Measurements from ENCODE around the gene C19orf18. TPM values are rescaled to one million over a fixed set of nuclear protein-coding genes. Genes with fewer than 3 reads are reported as not detected.

Gene C19orf18
- total and polyA plus RNA-seq, 2 of the 4 experiments (the other 2 are of a cell fraction) = 0.15 TPM; not detected in 1

DNA sequence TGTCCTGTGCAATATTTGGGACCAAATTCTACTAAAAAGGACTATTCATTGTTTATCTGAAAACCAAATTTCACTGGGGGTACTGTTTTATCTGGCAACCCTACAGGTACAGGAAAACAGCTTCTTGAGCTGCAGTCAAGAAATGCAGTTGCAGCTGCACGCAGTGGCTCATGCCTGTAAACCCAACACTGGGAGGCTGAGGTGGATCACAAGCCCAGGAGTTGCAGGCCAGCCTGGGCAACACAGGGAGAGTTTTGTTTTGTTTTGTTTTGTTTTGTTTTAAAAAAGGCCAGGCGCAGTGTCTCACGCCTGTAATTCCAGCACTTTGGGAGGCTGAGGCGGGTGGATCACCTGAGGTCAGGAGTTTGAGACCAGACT lies 47.9 kb upstream of the C19orf18 start:
- H3K36me3 ChIP-seq (ENCODE audit: control insufficient read depth, insufficient read depth, low read length) = no peaks in the 10 kb centered on the region
- H2AK5ac ChIP-seq (ENCODE audit: low read depth, low read length) = no peak overlapping the region
- no peak overlapping the region for H3K27ac ChIP-seq (ENCODE audit: insufficient read depth, low read length)
- no peak overlapping the region for H3K4me3 ChIP-seq (ENCODE audit: insufficient read depth, low read depth, low read length)
- H2BK20ac ChIP-seq (ENCODE audit: low read depth, low read length) = no peak overlapping the region
- no peak overlapping the region for H2AK9ac ChIP-seq (replicated peaks; ENCODE audit: low read depth, low read length, poor library complexity)
- H4K8ac ChIP-seq (ENCODE audit: low read depth in 2 of 2, low read length in 2 of 2) = no peak overlapping the region
- in situ Hi-C loops (cut with MboI; ENCODE audit: low sequenced_read_pairs) = no loop called here
- H3K14ac ChIP-seq (replicated peaks; ENCODE audit: low read depth, low read length) = no peak overlapping the region
- no peak overlapping the region for H3K56ac ChIP-seq (ENCODE audit: extremely low read depth, insufficient read depth, low read length)
- ChIA-PET CTCF (no interaction called here), POLR2A (ENCODE audit: unreplicated experiment) (no interaction called here)
- no peak overlapping the region for H3K9ac ChIP-seq (ENCODE audit: low read depth, low read length)
- ATAC-seq (ENCODE audit: low read depth) (no peak), DNase-seq (no peak)
- no peak overlapping the region for H3K4me2 ChIP-seq (ENCODE audit: low read depth, low read length)
- H4K20me1 ChIP-seq (ENCODE audit: insufficient read depth, low read length) = no peaks in the 10 kb centered on the region
- H3K79me1 ChIP-seq (ENCODE audit: low read depth in 1 of 2, low read length in 2 of 2) = no peaks in the 10 kb centered on the region
- no peak overlapping the region for H3K23ac ChIP-seq (ENCODE audit: low read depth, low read length)
- no TSS peak for BruUV-seq (replicated peaks)
- H2BK5ac ChIP-seq (ENCODE audit: low read depth, low read length, poor library complexity, severe bottlenecking) = no peak overlapping the region
- WGBS, 2 experiments (ENCODE audit: extremely low coverage in 2 of 2, insufficient read length in 1 of 2) = 0% methylated on average over 1 of the region's 4 CpGs; no CpG with 5 or more reads in 1 of the 2 experiments
- no peak overlapping the region for H4K5ac ChIP-seq (ENCODE audit: low read depth, low read length)
- H4K91ac ChIP-seq (ENCODE audit: insufficient read depth, low read depth, low read length) = no peak overlapping the region
- H2BK120ac ChIP-seq (ENCODE audit: low read depth, low read length) = no peak overlapping the region
- no peak overlapping the region for H3K4ac ChIP-seq (ENCODE audit: low read depth, low read length)
- TF ChIP-seq POLR2A (IDR thresholded peaks at IDR 0.05; ENCODE audit: low read depth, low read length) = no peak
- TF ChIP-seq SMC3 (IDR thresholded peaks at IDR 0.05; ENCODE audit: low read depth, low read length) = no peak
- TF ChIP-seq MAFK (IDR thresholded peaks at IDR 0.05; ENCODE audit: low read depth, low read length) = no peak
- no peak for TF ChIP-seq USF2 (IDR thresholded peaks at IDR 0.05; ENCODE audit: low read depth, low read length)
- TF ChIP-seq BHLHE40 (IDR thresholded peaks at IDR 0.05; ENCODE audit: low read depth, low read length) = no peak
- TF ChIP-seq NFE2L2 (IDR thresholded peaks at IDR 0.05; ENCODE audit: low read depth, low read length) = no peak
- no peak for TF ChIP-seq RFX5 (IDR thresholded peaks at IDR 0.05; ENCODE audit: low read depth, low read length)
- TF ChIP-seq MAZ (IDR thresholded peaks at IDR 0.05; ENCODE audit: borderline replicate concordance, low read depth, low read length) = no peak
- TF ChIP-seq RCOR1 (IDR thresholded peaks at IDR 0.05; ENCODE audit: insufficient replicate concordance, low read length) = no peak
- TF ChIP-seq ELK1 (IDR thresholded peaks at IDR 0.05; ENCODE audit: borderline replicate concordance, low read depth, low read length) = no peak
- TF ChIP-seq CEBPB (IDR thresholded peaks at IDR 0.05; ENCODE audit: low read depth, low read length) = no peak
- TF ChIP-seq CTCF (conservative IDR thresholded peaks at IDR 0.05; ENCODE audit: low read depth, low read length) = no peak
- H3K9me1 ChIP-seq (ENCODE audit: insufficient read depth, low read length) = no peaks in the 10 kb centered on the region
- intact Hi-C loops (cut with micrococcal nuclease) = loop anchor here (1.0 kb wide), 1 partner anchor 133 kb away; no protein-coding TSS in a partner anchor
- dilution Hi-C loops (cut with HindIII; ENCODE audit: low sequenced_read_pairs, unreplicated experiment) = no loop called here
- H3K9me3 ChIP-seq (ENCODE audit: control insufficient read depth, insufficient read depth, low read length) = peaks cover 32% of the 10 kb centered on the region
- no peaks in the 10 kb centered on the region for H3K4me1 ChIP-seq (ENCODE audit: control insufficient read depth, insufficient read depth, low read length)
- no peaks in the 10 kb centered on the region for H3K27me3 ChIP-seq (ENCODE audit: control insufficient read depth, insufficient read depth, low read length)
- no peak overlapping the region for H3K18ac ChIP-seq (ENCODE audit: low read depth, low read length)
- H2AFZ ChIP-seq (replicated peaks; ENCODE audit: low read length, poor library complexity) = no peak overlapping the region
- H2BK15ac ChIP-seq (ENCODE audit: low read depth, low read length) = no peak overlapping the region

All from IMR-90 (cell line).